ENCODE results near the gene FOXO1.

GRCh38 chr13:40569024-40569350 is 97.5 kb downstream of the FOXO1 start:
- TF ChIP-seq TAF1 (IDR thresholded peaks at IDR 0.05; ENCODE audit: borderline replicate concordance, low read depth, low read length) (no peak), POLR2A (IDR thresholded peaks at IDR 0.05; ENCODE audit: low read depth, low read length) (no peak), POLR2AphosphoS5 (IDR thresholded peaks at IDR 0.05; ENCODE audit: low read depth, low read length) (no peak)

Measured in GM12892 (cell line).